Adipocyte (in vitro differentiated cells): ENCODE measurements around the gene IGF1R.

Experiments used
- DNase-seq: peaks from one replicate; pipeline ENCODE4 v3.0.0-alpha.2; 2015; ENCODE audit warnings: low read depth
- H3K27me3 ChIP-seq: replicated peaks from 2 replicates; pipeline ENCODE4 v1.7.0; 2013; ENCODE audit warnings: mild to moderate bottlenecking, low read length, moderate library complexity; ENCODE audit not compliant: control insufficient read depth, insufficient read depth
- H3K36me3 ChIP-seq: 2 replicates; pipeline ENCODE4 v1.7.0; 2013; ENCODE audit warnings: low read length, mild to moderate bottlenecking, moderate library complexity; ENCODE audit not compliant: control insufficient read depth, insufficient read depth, severe bottlenecking
- H3K4me1 ChIP-seq: 2 replicates; pipeline ENCODE4 v1.7.0; 2013; ENCODE audit warnings: mild to moderate bottlenecking, low read length, moderate library complexity; ENCODE audit not compliant: control insufficient read depth, insufficient read depth
- H3K4me3 ChIP-seq: 2 replicates; pipeline ENCODE4 v1.7.0; 2013; ENCODE audit warnings: mild to moderate bottlenecking, low read length, moderate library complexity
- H3K9ac ChIP-seq: 2 replicates; pipeline ENCODE4 v1.7.0; 2013; ENCODE audit warnings: mild to moderate bottlenecking, low read length, moderate library complexity
- H3K9me3 ChIP-seq: 2 replicates; pipeline ENCODE4 v1.7.0; 2013; ENCODE audit warnings: mild to moderate bottlenecking, low read length, moderate library complexity; ENCODE audit not compliant: control insufficient read depth

Gene IGF1R

GRCh38 chr15:98860281-98861041 lies 212.1 kb downstream of the IGF1R start:
- peak; percentile 78 for DNase-seq
- H3K9ac ChIP-seq = peak overlapping the region; percentile 62

DNA sequence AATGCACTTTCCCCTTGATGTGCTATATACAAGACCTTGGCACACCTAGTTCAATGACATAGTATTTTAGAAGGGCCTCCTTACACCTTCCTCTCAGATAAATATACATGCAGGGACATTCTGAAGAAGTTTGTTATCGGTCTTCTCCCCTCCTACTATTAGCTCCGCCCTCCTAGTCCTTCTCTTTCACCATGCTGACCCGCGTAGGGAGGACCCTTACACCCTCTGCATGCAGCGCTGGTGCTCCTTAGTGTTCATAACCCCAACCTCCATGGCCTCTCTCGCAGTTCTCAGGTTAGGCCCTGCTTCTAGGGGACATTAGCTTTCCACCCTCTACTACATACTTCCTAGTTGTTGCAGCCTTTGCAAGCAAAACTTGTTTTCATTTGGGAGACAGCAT lies 212.8 kb downstream of the IGF1R start:
- Histone ChIP-seq H3K9me3 (no peaks in the 10 kb centered on the region), H3K9ac (no peak overlapping the region), H3K4me3 (no peak overlapping the region), H3K27me3 (no peaks in the 10 kb centered on the region), H3K36me3 (no peaks in the 10 kb centered on the region), H3K4me1 (peaks cover 29% of the 10 kb centered on the region)
- DNase-seq = no peak

More at GRCh38 chr15:98860281-98861041, 212.1 kb downstream of the IGF1R start:
- Histone ChIP-seq H3K27me3 (no peaks in the 10 kb centered on the region), H3K4me1 (peaks cover 35% of the 10 kb centered on the region), H3K4me3 (peak overlapping the region; percentile 49), H3K36me3 (no peaks in the 10 kb centered on the region), H3K9me3 (no peaks in the 10 kb centered on the region)

- no peak overlapping the region for H3K9ac ChIP-seq
- no peaks in the 10 kb centered on the region for H3K9me3 ChIP-seq
- H3K4me3 ChIP-seq = no peak overlapping the region
- H3K36me3 ChIP-seq = no peaks in the 10 kb centered on the region
- DNase-seq = no peak
- H3K4me1 ChIP-seq = peaks cover 26% of the 10 kb centered on the region
- H3K27me3 ChIP-seq = no peaks in the 10 kb centered on the region
Measured at GRCh38 chr15:98863983-98864382, 215.6 kb downstream of the IGF1R start.

GRCh38 chr15:98865397-98866339 lies 217.3 kb downstream of the IGF1R start:
- no peaks in the 10 kb centered on the region for H3K36me3 ChIP-seq
- peak overlapping the region; percentile 88 for H3K9ac ChIP-seq
- H3K4me3 ChIP-seq = peak overlapping the region; percentile 88
- DNase-seq = peak; percentile 87
- H3K9me3 ChIP-seq = no peaks in the 10 kb centered on the region
- peaks cover 16% of the 10 kb centered on the region for H3K4me1 ChIP-seq
- H3K27me3 ChIP-seq = no peaks in the 10 kb centered on the region

DNA sequence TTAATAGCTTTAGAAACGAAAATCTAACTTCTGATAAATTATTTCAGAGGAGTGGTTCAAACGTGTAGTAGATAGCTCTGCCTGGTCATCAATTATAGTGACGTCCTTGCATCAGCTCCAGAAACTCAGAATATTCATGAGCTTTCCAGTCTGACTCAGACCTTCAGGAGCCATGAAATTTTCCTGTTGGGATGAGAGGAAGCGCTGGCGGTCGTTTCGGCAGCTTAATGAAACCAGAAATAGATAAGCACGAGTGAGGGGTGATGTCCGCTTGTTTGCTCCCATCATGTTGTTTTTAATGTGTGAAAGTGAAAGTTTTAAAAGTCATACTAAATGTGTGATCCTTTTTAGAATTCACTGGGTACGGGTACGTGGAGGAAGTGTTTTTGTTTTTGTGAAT lies 218.2 kb downstream of the IGF1R start:
- Histone ChIP-seq H3K27me3 (no peaks in the 10 kb centered on the region), H3K4me3 (peak overlapping the region; percentile 88), H3K9me3 (no peaks in the 10 kb centered on the region), H3K36me3 (no peaks in the 10 kb centered on the region), H3K4me1 (peaks cover 8% of the 10 kb centered on the region), H3K9ac (peak overlapping the region; percentile 88)
- peak; percentile 56 for DNase-seq

DNA sequence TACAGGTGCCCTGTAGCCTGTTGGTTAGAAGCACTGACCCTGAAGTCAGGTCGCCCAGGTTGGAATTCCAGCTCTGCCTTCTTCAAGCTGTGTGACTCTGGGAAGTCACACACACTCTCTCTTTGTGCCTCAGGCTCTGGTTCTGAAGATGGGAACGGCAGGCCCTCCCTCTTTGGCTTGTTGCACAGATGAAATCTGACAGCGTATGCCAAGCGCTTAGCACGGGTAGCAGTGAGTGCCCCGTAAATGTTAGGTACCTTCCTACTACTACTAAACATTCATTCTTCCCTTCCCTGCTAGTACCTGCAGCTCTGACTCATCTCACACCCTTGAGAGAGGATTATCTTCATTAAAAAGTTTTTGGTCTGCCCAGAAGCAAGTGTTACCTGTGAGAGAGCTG lies 220.2 kb downstream of the IGF1R start:
- no peaks in the 10 kb centered on the region for H3K36me3 ChIP-seq
- H3K27me3 ChIP-seq = no peaks in the 10 kb centered on the region
- H3K4me3 ChIP-seq = no peak overlapping the region
- H3K4me1 ChIP-seq = peaks cover 17% of the 10 kb centered on the region
- no peak for DNase-seq
- no peaks in the 10 kb centered on the region for H3K9me3 ChIP-seq
- H3K9ac ChIP-seq = no peak overlapping the region

DNA sequence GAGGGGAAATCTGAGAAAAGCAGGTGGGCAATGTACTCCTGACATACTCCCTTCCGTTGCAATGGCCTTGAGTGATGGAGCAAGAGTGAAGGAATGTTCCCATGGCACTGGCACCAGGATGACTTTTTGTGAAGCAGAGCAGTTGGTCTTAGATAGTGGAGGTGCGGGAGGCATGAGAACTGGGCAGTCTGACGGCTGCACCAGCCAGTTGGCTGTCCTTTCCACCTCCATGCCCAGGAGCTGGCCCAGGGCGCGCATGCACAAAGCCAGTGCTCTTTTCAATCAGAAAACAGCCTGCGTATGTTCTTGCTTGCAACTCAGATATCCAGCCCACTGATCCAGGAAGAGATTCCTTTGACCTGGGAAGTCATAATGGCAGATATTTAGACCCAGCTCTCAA lies 222.4 kb downstream of the IGF1R start:
- Histone ChIP-seq H3K9me3 (no peaks in the 10 kb centered on the region), H3K9ac (no peak overlapping the region), H3K4me1 (peaks cover 36% of the 10 kb centered on the region), H3K36me3 (no peaks in the 10 kb centered on the region), H3K27me3 (no peaks in the 10 kb centered on the region), H3K4me3 (no peak overlapping the region)
- DNase-seq = no peak

DNA sequence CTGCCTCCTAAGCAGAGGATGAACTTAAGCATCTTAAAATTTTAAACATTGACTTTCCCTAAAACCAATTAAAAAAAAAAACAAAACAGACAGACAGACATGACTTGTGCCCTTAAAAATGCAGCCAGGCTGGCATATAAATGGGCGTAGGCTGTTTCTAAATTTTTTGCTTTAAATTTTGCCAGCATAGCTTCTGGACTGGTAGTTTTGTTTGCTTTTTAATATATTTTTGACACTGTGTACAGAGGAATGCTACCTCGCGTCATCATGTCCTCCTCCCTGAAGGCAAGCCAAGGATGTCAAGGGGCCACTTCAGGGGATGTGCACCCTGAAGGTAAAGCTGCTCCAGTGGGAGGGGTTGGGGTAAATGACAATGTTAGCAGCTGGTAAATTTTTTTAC lies 224.4 kb downstream of the IGF1R start:
- Histone ChIP-seq H3K27me3 (no peaks in the 10 kb centered on the region), H3K36me3 (no peaks in the 10 kb centered on the region), H3K4me3 (no peak overlapping the region), H3K9ac (no peak overlapping the region), H3K4me1 (peaks cover 49% of the 10 kb centered on the region), H3K9me3 (no peaks in the 10 kb centered on the region)
- DNase-seq = peak; percentile 50

GRCh38 chr15:98873441-98874218 lies 225.3 kb downstream of the IGF1R start:
- H3K4me1 ChIP-seq = peaks cover 58% of the 10 kb centered on the region
- H3K36me3 ChIP-seq = no peaks in the 10 kb centered on the region
- no peaks in the 10 kb centered on the region for H3K27me3 ChIP-seq
- no peaks in the 10 kb centered on the region for H3K9me3 ChIP-seq
- peak overlapping the region; percentile 40 for H3K9ac ChIP-seq
- DNase-seq = peak; percentile 90
- H3K4me3 ChIP-seq = peak overlapping the region; percentile 25

GRCh38 chr15:98874370-98874769 lies 226.0 kb downstream of the IGF1R start:
- H3K9me3 ChIP-seq = no peaks in the 10 kb centered on the region
- no peaks in the 10 kb centered on the region for H3K27me3 ChIP-seq
- H3K4me3 ChIP-seq = peak overlapping the region; percentile 25
- peaks cover 59% of the 10 kb centered on the region for H3K4me1 ChIP-seq
- H3K9ac ChIP-seq = peak overlapping the region; percentile 40
- no peak for DNase-seq
- no peaks in the 10 kb centered on the region for H3K36me3 ChIP-seq

GRCh38 chr15:98874773-98875172 lies 226.4 kb downstream of the IGF1R start:
- Histone ChIP-seq H3K36me3 (no peaks in the 10 kb centered on the region), H3K4me1 (peaks cover 59% of the 10 kb centered on the region), H3K9me3 (no peaks in the 10 kb centered on the region), H3K4me3 (peak overlapping the region; percentile 25), H3K27me3 (no peaks in the 10 kb centered on the region), H3K9ac (peak overlapping the region; percentile 40)
- no peak for DNase-seq
